Measurements from ENCODE around the gene PCDHB5. TPM values are rescaled to one million over a fixed set of nuclear protein-coding genes. Genes with fewer than 3 reads are reported as not detected.
"Not testable (repeated sequence)": the region's sequence is repeated elsewhere in the genome, so short reads cannot be mapped to it uniquely, and the experiment has no call there.

The PCDHB5 gene
- total RNA-seq, 2 donors from 2014 or later: 0.10 to 0.66 TPM

DNA sequence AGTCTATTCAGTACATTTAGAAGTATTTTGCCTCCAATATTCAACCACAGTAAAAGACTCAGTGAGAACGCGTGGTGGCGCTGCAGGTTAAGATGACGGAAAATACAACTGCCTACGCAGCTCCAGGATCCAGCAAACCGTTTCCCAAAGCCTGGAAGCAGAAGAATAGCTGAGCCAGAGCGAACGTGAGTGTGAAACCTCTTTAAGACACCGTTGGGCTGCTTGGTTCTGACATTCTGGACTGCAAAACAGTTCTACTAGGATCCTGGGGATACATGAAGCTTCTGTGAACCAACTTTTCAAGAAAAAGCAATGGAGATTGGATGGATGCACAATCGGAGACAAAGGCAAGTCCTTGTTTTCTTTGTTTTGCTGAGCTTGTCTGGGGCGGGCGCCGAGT, 47.2 kb downstream of the PCDHB5 start, which contains the start of gene PCDHB16:
Gene PCDHB16, plus strand, starts transcription at position 140 of the 400 bp plus-strand sequence. Its CDS starts 173 bp downstream, at position 313.
- H3K36me3 ChIP-seq: no peaks in the 10 kb centered on the region
- no peak within 1 kb of the TSS for H3K27ac ChIP-seq
- H3K9me3 ChIP-seq: no peaks in the 10 kb centered on the region
- H3K27me3 ChIP-seq: no peaks in the 10 kb centered on the region
- no peak within 1 kb of the TSS for H3K9ac ChIP-seq (ENCODE audit: low read depth in 2 of 2, low read length in 2 of 2)
- H3K4me3 ChIP-seq: no peak within 1 kb of the TSS
- DNase-seq: no peak
- intact Hi-C loops (cut with DNase I): no loop called here
- H3K4me1 ChIP-seq: no peaks in the 10 kb centered on the region
- TF ChIP-seq, protein P1, sequence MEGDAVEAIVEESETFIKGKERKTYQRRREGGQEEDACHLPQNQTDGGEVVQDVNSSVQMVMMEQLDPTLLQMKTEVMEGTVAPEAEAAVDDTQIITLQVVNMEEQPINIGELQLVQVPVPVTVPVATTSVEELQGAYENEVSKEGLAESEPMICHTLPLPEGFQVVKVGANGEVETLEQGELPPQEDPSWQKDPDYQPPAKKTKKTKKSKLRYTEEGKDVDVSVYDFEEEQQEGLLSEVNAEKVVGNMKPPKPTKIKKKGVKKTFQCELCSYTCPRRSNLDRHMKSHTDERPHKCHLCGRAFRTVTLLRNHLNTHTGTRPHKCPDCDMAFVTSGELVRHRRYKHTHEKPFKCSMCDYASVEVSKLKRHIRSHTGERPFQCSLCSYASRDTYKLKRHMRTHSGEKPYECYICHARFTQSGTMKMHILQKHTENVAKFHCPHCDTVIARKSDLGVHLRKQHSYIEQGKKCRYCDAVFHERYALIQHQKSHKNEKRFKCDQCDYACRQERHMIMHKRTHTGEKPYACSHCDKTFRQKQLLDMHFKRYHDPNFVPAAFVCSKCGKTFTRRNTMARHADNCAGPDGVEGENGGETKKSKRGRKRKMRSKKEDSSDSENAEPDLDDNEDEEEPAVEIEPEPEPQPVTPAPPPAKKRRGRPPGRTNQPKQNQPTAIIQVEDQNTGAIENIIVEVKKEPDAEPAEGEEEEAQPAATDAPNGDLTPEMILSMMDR (IDR thresholded peaks at IDR 0.05): no peak

DNA sequence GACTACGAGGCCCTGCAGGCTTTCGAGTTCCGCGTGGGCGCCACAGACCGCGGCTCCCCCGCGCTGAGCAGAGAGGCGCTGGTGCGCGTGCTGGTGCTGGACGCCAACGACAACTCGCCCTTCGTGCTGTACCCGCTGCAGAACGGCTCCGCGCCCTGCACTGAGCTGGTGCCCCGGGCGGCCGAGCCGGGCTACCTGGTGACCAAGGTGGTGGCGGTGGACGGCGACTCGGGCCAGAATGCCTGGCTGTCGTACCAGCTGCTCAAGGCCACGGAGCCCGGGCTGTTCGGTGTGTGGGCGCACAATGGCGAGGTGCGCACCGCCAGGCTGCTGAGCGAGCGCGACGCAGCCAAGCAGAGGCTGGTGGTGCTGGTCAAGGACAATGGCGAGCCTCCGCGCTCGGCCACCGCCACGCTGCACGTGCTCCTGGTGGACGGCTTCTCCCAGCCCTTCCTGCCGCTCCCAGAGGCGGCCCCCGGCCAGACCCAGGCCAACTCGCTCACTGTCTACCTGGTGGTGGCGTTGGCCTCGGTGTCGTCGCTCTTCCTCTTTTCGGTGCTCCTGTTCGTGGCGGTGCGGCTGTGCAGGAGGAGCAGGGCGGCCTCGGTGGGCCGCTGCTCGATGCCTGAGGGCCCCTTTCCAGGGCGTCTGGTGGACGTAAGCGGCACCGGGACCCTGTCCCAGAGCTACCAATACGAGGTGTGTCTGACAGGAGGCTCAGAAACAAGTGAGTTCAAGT, 49.3 kb downstream of the PCDHB5 start:
- H3K27ac ChIP-seq; H3K27me3 ChIP-seq; H3K4me1 ChIP-seq; intact Hi-C loops (cut with DNase I); H3K4me3 ChIP-seq; H3K36me3 ChIP-seq; H3K9ac ChIP-seq (ENCODE audit: low read depth in 2 of 2, low read length in 2 of 2); H3K9me3 ChIP-seq; DNase-seq: not testable (repeated sequence)

DNA sequence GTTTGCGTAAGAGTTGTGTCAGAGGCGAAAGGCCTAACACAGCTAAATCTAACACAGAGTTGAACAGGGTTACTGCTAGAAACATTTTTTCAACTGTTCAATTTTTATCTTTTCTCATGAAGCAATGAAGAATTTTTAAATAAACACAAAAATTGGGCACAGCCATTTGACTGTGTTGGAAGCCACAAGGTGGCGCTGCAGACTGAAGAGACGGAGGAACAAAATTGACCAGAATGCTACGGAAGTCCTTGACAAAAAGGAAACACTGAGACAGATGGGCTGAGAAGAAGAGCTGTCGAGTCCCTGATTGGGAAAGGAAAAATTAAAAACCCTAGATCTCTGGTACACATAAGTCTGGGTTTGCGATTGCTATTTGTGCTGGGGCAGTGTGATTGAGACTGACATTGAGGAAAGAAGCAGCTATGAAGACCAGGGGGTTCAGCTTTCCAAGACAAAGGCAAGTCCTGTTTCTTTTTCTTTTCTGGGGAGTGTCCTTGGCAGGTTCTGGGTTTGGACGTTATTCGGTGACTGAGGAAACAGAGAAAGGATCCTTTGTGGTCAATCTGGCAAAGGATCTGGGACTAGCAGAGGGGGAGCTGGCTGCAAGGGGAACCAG, 52.0 kb downstream of the PCDHB5 start, which contains the start of gene PCDHB9:
Gene PCDHB9, plus strand, starts transcription at position 265 of the 616 bp plus-strand sequence. Its CDS starts 158 bp downstream, at position 423.
- DNase-seq: no peak
- Histone ChIP-seq H3K27ac (no peak within 1 kb of the TSS), H3K9me3 (no peaks in the 10 kb centered on the region), H3K27me3 (no peaks in the 10 kb centered on the region), H3K4me3 (no peak within 1 kb of the TSS), H3K9ac (ENCODE audit: low read depth in 2 of 2, low read length in 2 of 2) (no peak within 1 kb of the TSS), H3K36me3 (no peaks in the 10 kb centered on the region), H3K4me1 (no peaks in the 10 kb centered on the region)
- intact Hi-C loops (cut with DNase I): no loop called here
- TF ChIP-seq, protein P1 (IDR thresholded peaks at IDR 0.05): no peak

Other genes starting within 250 kb of the PCDHB5 start
- under 1 TPM; 0.10 to 0.11 TPM for gene PCDHAC1, start 208.9 kb upstream of the PCDHB5 start, total RNA-seq
- under 1 TPM; 0.05 to 0.32 TPM for gene PCDHAC2, start 168.7 kb upstream of the PCDHB5 start, total RNA-seq
- gene PCDHB1, start 83.8 kb upstream of the PCDHB5 start, total RNA-seq: not detected
- gene PCDHB2, start 40.6 kb upstream of the PCDHB5 start, total RNA-seq: 1 to 10 TPM in 1 of 2 donors, under 1 TPM in 1; 0.40 to 1.6 TPM
- gene PCDHB3, start 34.7 kb upstream of the PCDHB5 start, total RNA-seq: 1 to 10 TPM in 1 of 2 donors, under 1 TPM in 1; 0.40 to 1.5 TPM
- gene PCDHB4, start 13.4 kb upstream of the PCDHB5 start, total RNA-seq: under 1 TPM; 0.17 to 0.96 TPM
- gene PCDHB6, start 14.9 kb downstream of the PCDHB5 start, total RNA-seq: under 1 TPM; 0.11 to 0.15 TPM
- under 1 TPM; 0.15 to 0.40 TPM for gene PCDHB7, start 37.4 kb downstream of the PCDHB5 start, total RNA-seq
- gene PCDHB8, start 42.6 kb downstream of the PCDHB5 start, total RNA-seq: under 1 TPM; 0.25 to 0.40 TPM
- gene PCDHB16, start 47.2 kb downstream of the PCDHB5 start, total RNA-seq: under 1 TPM; 0.17 to 0.53 TPM
- under 1 TPM; 0.47 to 0.53 TPM for gene PCDHB9, start 52.0 kb downstream of the PCDHB5 start, total RNA-seq
- 1 to 10 TPM in 1 of 2 donors, under 1 TPM in 1; 0.17 to 1.1 TPM for gene PCDHB10, start 57.1 kb downstream of the PCDHB5 start, total RNA-seq
- gene PCDHB11, start 64.4 kb downstream of the PCDHB5 start, total RNA-seq: 1 to 10 TPM in 1 of 2 donors, under 1 TPM in 1; 0.59 to 2.2 TPM
- under 1 TPM; 0.40 to 0.56 TPM for gene PCDHB12, start 73.5 kb downstream of the PCDHB5 start, total RNA-seq
- 1 to 10 TPM in 1 of 2 donors, under 1 TPM in 1; 0.40 to 1.3 TPM for gene PCDHB13, start 78.7 kb downstream of the PCDHB5 start, total RNA-seq
- 1 to 10 TPM in 1 of 2 donors, under 1 TPM in 1; 0.62 to 1.8 TPM for gene PCDHB14, start 88.1 kb downstream of the PCDHB5 start, total RNA-seq
- 1 to 10 TPM in 1 of 2 donors, under 1 TPM in 1; 0.27 to 1.8 TPM for gene PCDHB15, start 110.2 kb downstream of the PCDHB5 start, total RNA-seq
- gene SLC25A2, start 168.8 kb downstream of the PCDHB5 start, total RNA-seq: 1 to 10 TPM in 1 of 2 donors, under 1 TPM in 1; 0.21 to 1.1 TPM
- 10 to 100 TPM; 49.3 to 70.2 TPM for gene TAF7, start 185.6 kb downstream of the PCDHB5 start, total RNA-seq
- under 1 TPM; 0.10 to 0.37 TPM for gene PCDHGA1, start 195.3 kb downstream of the PCDHB5 start, total RNA-seq
- gene PCDHGA2, start 203.6 kb downstream of the PCDHB5 start, total RNA-seq: under 1 TPM; 0.22 to 0.50 TPM
- under 1 TPM; 0.10 to 0.21 TPM for gene PCDHGA3, start 208.6 kb downstream of the PCDHB5 start, total RNA-seq
- 1 to 10 TPM in 1 of 2 donors, under 1 TPM in 1; 0.15 to 1.7 TPM for gene PCDHGB1, start 214.9 kb downstream of the PCDHB5 start, total RNA-seq
- 1 to 10 TPM in 1 of 2 donors, under 1 TPM in 1; 0.20 to 1.4 TPM for gene PCDHGA4, start 219.8 kb downstream of the PCDHB5 start, total RNA-seq
- gene PCDHGB2, start 224.8 kb downstream of the PCDHB5 start, total RNA-seq: 1 to 10 TPM in 1 of 2 donors, under 1 TPM in 1; 0.47 to 1.8 TPM
- 1 to 10 TPM in 1 of 2 donors, under 1 TPM in 1; 0.52 to 1.1 TPM for gene PCDHGA5, start 229.0 kb downstream of the PCDHB5 start, total RNA-seq
- 1 to 10 TPM in 1 of 2 donors, under 1 TPM in 1; 0.57 to 1.1 TPM for gene PCDHGB3, start 235.0 kb downstream of the PCDHB5 start, total RNA-seq
- 1 to 10 TPM in 1 of 2 donors, under 1 TPM in 1; 0.82 to 1.5 TPM for gene PCDHGA6, start 238.7 kb downstream of the PCDHB5 start, total RNA-seq
- gene PCDHGA7, start 247.5 kb downstream of the PCDHB5 start, total RNA-seq: 1 to 10 TPM in 1 of 2 donors, under 1 TPM in 1; 0.59 to 1.0 TPM

All from colonic mucosa (tissue), 4 donors.